HCEC 1CT (cell line): ENCODE data around the gene SHKBP1.
A peak's percentile ranks its signal among the peaks of the same experiment; 100 is the strongest.
"Not testable (repeated sequence)": the region's sequence is repeated elsewhere in the genome, so short reads cannot be mapped to it uniquely, and the experiment has no call there.

Experiments
- DNase-seq: peaks from one replicate; pipeline ENCODE4 v3.0.0-alpha.2; 2017

The SHKBP1 gene

GRCh38 chr19:40555978-40556689 lies 20.5 kb upstream of the SHKBP1 start:
- DNase-seq: no peak

- no peak for DNase-seq
These were observed 19.6 kb upstream of the SHKBP1 start for GRCh38 chr19:40556953-40557530.

GRCh38 chr19:40559394-40559793 lies 17.3 kb upstream of the SHKBP1 start:
- no peak for DNase-seq

GRCh38 chr19:40560092-40560507 lies 16.6 kb upstream of the SHKBP1 start:
- DNase-seq: no peak

GRCh38 chr19:40561947-40562346 lies 14.7 kb upstream of the SHKBP1 start:
- no peak for DNase-seq

- DNase-seq: not testable (repeated sequence)
These were observed 12.1 kb upstream of the SHKBP1 start for GRCh38 chr19:40564535-40564934.

- no peak for DNase-seq
These were observed 11.3 kb upstream of the SHKBP1 start for GRCh38 chr19:40565355-40565754.

GRCh38 chr19:40565910-40566495 lies 10.7 kb upstream of the SHKBP1 start:
- DNase-seq: no peak

- DNase-seq: no peak
These were observed 9.5 kb upstream of the SHKBP1 start for GRCh38 chr19:40567040-40567749.

GRCh38 chr19:40567750-40568494 lies 8.8 kb upstream of the SHKBP1 start:
- no peak for DNase-seq

- DNase-seq: peak; percentile 99
These were observed 6.2 kb upstream of the SHKBP1 start for GRCh38 chr19:40570313-40571004.

GRCh38 chr19:40571005-40571318 lies 5.7 kb upstream of the SHKBP1 start:
- no peak for DNase-seq

GRCh38 chr19:40571831-40572495 lies 4.7 kb upstream of the SHKBP1 start:
- no peak for DNase-seq

- no peak for DNase-seq
These were observed 1.3 kb upstream of the SHKBP1 start for GRCh38 chr19:40575326-40575725.

- DNase-seq: no peak
These were observed 505 bp upstream of the SHKBP1 start for GRCh38 chr19:40576151-40576584.

- DNase-seq: no peak
These were observed 1.8 kb downstream of the SHKBP1 start for GRCh38 chr19:40578442-40578908.

GRCh38 chr19:40580619-40581018 lies 3.9 kb downstream of the SHKBP1 start:
- DNase-seq: no peak

GRCh38 chr19:40581531-40581930 lies 4.9 kb downstream of the SHKBP1 start:
- no peak for DNase-seq

- DNase-seq: no peak
These were observed 5.8 kb downstream of the SHKBP1 start for GRCh38 chr19:40582467-40582866.

- no peak for DNase-seq
These were observed 6.6 kb downstream of the SHKBP1 start for GRCh38 chr19:40583283-40583682.

GRCh38 chr19:40584007-40584406 lies 7.3 kb downstream of the SHKBP1 start:
- DNase-seq: peak; percentile 26
